ENCODE results near the gene LINS1.

- TF ChIP-seq CTCF (IDR thresholded peaks at IDR 0.05): no peak
- TF ChIP-seq POLR2A (IDR thresholded peaks at IDR 0.05): no peak
Measured at GRCh38 chr15:100591835-100592234, 10.1 kb downstream of the LINS1 start.
